ENCODE results near the gene ACO2.
"Not testable (repeated sequence)": the region's sequence is repeated elsewhere in the genome, so short reads cannot be mapped to it uniquely, and the experiment has no call there.

ACO2 gene

DNA sequence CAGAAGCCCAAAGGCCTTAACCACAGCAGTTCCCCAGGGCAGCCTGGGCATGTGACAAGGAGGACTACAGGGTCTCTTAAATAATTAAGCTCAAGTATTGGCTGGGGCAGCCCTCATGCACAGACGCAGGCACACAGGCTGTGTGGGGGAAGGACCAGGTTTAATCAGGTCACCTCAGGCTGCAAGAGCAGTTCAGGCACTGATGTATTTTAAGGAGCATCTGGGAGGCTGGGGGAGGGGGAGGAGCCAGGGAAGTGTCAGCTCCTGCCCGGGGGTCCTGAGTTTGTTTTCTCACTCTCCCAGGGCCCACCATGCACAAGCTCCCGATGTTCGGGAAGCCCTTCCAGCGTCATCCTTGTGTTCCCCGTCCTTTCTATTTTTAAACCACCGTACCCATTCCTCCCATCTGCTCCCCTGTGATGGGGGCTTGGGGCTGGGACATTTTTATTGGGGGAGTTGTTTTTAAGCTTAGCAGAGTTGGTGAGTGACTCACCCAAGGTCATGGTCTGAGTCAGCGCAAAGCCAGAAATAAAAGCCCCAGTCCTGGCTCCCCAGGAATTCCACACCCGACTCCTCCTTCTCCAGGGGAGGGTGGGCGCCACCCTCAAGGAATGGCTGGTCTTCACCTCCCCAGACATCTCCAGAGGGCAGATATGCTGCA lies 94.3 kb downstream of the ACO2 start:
- DNase-seq (ENCODE audit: low spot score), result no peak
- TF ChIP-seq, protein P1, sequence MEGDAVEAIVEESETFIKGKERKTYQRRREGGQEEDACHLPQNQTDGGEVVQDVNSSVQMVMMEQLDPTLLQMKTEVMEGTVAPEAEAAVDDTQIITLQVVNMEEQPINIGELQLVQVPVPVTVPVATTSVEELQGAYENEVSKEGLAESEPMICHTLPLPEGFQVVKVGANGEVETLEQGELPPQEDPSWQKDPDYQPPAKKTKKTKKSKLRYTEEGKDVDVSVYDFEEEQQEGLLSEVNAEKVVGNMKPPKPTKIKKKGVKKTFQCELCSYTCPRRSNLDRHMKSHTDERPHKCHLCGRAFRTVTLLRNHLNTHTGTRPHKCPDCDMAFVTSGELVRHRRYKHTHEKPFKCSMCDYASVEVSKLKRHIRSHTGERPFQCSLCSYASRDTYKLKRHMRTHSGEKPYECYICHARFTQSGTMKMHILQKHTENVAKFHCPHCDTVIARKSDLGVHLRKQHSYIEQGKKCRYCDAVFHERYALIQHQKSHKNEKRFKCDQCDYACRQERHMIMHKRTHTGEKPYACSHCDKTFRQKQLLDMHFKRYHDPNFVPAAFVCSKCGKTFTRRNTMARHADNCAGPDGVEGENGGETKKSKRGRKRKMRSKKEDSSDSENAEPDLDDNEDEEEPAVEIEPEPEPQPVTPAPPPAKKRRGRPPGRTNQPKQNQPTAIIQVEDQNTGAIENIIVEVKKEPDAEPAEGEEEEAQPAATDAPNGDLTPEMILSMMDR (IDR thresholded peaks at IDR 0.05; ENCODE audit: extremely low read depth, missing control alignments), result no peak

DNA sequence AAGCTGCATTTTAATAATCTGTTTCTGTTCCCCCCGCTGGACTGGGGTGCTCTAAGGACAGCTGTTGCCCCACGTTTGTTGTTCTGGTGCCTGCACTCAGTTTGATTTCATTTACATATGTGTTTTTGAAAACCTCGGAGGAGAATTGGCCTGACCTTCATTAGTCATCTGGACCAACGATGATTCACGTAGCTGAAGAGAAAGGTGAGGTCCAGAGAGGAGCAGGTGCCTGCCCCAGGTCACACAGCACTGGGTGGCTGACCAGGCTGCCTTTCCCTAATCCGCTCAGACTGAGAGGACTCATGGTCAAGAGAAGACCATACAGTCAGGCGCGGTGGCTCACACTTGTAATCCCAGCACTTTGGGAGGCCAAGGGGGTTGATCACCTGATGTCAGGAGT lies 95.6 kb downstream of the ACO2 start:
- TF ChIP-seq, protein P1 (IDR thresholded peaks at IDR 0.05; ENCODE audit: extremely low read depth, missing control alignments), result no peak
- no peak for DNase-seq (ENCODE audit: low spot score)

DNA sequence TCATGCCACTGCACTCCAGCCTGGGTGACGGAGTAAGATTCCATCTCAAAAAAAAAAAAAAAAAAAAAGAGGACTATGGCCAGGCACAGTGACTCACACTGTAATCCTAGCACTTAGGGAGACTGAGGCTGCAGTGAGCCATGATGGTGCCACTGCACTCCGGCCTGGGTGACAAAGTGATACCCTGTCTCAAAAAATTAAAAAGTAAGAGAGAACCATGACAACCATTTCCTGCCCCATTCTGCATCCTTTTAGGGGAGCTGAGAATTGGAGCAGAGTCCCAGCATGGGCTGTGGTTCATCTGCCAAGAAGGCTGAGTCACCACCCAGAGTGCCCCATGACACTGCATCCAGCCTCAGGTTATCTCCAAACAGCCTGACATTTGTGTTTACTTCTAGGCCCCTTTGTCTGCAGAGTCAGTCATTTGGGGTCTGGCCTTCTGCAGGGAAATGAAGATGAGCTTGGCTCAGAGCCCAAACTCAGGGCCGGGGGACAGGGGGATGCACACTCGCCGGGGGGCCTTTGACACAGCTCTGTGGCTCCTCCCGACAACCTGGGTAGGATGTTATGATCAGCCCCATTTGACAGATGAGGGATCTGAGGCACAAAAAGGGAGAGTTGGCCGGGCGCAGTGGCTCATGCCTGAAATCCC lies 96.6 kb downstream of the ACO2 start:
- TF ChIP-seq, protein P1 (IDR thresholded peaks at IDR 0.05; ENCODE audit: extremely low read depth, missing control alignments), result no peak
- no peak for DNase-seq (ENCODE audit: low spot score)

DNA sequence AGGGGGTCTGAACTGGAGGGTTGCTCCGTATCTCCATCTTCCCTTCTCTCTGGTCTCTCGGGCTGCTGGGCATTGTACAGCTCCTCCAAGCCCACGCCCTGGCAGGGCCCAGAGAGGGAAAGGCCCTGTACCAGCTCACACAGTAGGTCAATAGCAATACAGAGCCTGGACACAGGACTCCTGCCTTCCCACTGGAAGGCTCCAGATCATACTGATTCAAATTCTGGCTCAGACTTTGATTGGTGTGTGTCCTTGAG lies 98.5 kb downstream of the ACO2 start:
- TF ChIP-seq, protein P1 (IDR thresholded peaks at IDR 0.05; ENCODE audit: extremely low read depth, missing control alignments), result no peak
- DNase-seq (ENCODE audit: low spot score), result no peak

DNA sequence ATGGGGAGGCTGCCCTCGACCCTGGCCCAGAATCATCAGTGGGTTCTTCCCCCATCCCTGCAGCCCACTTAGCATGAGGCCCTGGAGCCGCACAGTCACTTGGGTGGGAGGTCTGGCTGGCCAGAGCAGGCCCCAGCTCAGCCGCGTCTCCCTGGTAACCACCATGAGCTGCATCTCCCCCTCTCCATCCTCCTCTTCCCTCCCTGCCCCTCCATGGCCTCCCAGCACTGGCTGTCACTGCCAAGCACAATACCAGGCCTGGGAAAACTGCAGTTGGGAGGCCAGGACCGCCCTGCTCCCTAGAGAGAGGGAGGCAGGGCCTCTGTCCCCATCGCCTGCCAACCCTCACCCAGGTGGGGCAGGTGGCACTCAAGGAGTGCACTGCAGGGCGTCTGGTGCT lies 99.9 kb downstream of the ACO2 start:
- TF ChIP-seq, protein P1 (IDR thresholded peaks at IDR 0.05; ENCODE audit: extremely low read depth, missing control alignments), result no peak
- no peak for DNase-seq (ENCODE audit: low spot score)

DNA sequence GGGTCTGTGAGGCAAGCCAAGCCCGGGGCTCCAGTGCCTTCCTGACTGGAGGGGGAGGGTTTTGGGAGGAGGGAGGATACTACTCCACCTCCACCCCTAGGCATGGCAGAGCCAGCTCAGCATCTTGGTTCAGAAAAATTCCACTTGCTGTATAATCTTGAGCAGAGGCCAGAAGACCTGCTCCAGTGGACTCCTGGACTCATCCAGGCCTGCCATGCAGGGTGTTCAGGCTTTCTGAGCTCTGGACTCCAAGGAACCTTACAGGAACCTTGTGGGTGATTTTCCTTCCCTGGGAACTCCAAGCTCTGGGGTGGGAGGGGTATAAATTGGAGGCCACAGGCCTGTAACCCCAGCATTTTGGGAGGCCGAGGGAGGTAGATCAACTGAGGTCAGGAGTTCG lies 101.3 kb downstream of the ACO2 start:
- DNase-seq (ENCODE audit: low spot score), result no peak
- TF ChIP-seq, protein P1 (IDR thresholded peaks at IDR 0.05; ENCODE audit: extremely low read depth, missing control alignments), result no peak

DNA sequence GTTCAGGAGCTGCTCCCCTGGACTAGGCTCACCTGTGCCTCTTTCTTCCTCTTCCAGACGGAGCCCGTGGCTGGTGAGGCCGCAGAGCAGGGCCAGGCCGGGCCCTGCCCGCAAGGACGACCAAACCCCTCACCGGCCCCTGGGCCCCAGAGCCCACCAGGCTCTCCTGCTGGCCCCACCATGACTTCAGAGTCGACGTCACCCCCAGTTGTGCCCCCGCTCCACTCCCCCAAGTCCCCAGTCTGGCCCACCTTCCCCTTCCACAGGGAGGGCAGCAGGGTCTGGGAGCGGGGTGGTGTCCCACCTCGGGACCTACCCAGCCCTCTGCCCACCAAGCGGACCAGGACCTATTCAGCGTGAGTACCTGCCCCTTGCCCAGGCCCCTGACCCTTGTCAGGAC lies 102.9 kb downstream of the ACO2 start:
- TF ChIP-seq, protein P1 (IDR thresholded peaks at IDR 0.05; ENCODE audit: extremely low read depth, missing control alignments), result no peak
- DNase-seq (ENCODE audit: low spot score), result no peak

DNA sequence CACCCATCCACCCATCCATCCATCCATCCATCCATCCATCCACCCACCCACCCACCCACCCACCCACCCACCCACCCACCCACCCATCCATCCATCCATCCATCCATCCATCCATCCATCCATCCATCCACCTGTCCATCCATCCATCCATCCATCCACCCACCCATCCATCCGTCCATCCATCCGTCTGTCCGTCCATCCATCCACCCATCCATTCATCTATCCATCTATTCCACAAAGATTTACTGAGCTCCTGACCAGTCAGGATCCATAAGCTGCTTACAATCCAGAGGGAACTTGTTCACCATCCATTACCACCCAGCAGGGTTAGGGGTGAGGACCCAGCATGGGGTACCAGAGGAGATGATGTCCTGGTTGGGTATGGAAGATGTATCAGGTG lies 103.4 kb downstream of the ACO2 start:
- DNase-seq (ENCODE audit: low spot score), result not testable (repeated sequence)

All from GM20000 (cell line).